GM19438 (cell line): ENCODE results near the gene KCNK18.

Experiments
- ATAC-seq: cut with Tn5 transposase; IDR thresholded peaks from one replicate; pipeline ENCODE4 v1.9.1; 2021; ENCODE audit warnings: low read depth; ENCODE audit not compliant: unreplicated experiment

The KCNK18 gene

GRCh38 chr10:117197189-117197588 lies at the start of gene KCNK18:
Gene KCNK18 (plus strand): TSS chr10:117197489. CDS start chr10:117197489, 0 bp downstream.
- ATAC-seq: no peak

GRCh38 chr10:117148284-117148683 lies 49.0 kb upstream of the KCNK18 start:
- ATAC-seq: no peak

GRCh38 chr10:117152668-117153067 lies 44.6 kb upstream of the KCNK18 start:
- ATAC-seq: no peak

GRCh38 chr10:117158297-117158696 lies 39.0 kb upstream of the KCNK18 start:
- ATAC-seq: no peak

- ATAC-seq: no peak
Measured at GRCh38 chr10:117159390-117159789, 37.9 kb upstream of the KCNK18 start.

- no peak for ATAC-seq
Measured at GRCh38 chr10:117160567-117160966, 36.7 kb upstream of the KCNK18 start.

- ATAC-seq: no peak
Measured at GRCh38 chr10:117161386-117162033, 35.8 kb upstream of the KCNK18 start.

- ATAC-seq: no peak
Measured at GRCh38 chr10:117162093-117163060, 34.9 kb upstream of the KCNK18 start.

GRCh38 chr10:117163061-117163953 lies 34.0 kb upstream of the KCNK18 start:
- ATAC-seq: no peak

GRCh38 chr10:117163954-117164548 lies 33.2 kb upstream of the KCNK18 start:
- no peak for ATAC-seq

- ATAC-seq: no peak
Measured at GRCh38 chr10:117164592-117165537, 32.4 kb upstream of the KCNK18 start.

- ATAC-seq: peak; percentile 49
Measured at GRCh38 chr10:117165538-117166417, 31.5 kb upstream of the KCNK18 start.

GRCh38 chr10:117166418-117167345 lies 30.6 kb upstream of the KCNK18 start:
- ATAC-seq: no peak

- no peak for ATAC-seq
Measured at GRCh38 chr10:117167346-117167788, 29.9 kb upstream of the KCNK18 start.

GRCh38 chr10:117167789-117168674 lies 29.3 kb upstream of the KCNK18 start:
- peak; percentile 87 for ATAC-seq

GRCh38 chr10:117168729-117169128 lies 28.6 kb upstream of the KCNK18 start:
- no peak for ATAC-seq
